Hematopoietic multipotent progenitor cell (in vitro differentiated cells): Measurements from ENCODE around the gene P4HB. TPM values are rescaled to one million over a fixed set of nuclear protein-coding genes. Genes with fewer than 3 reads are reported as not detected.

Experiments used
- DNase-seq, 3 donors: peaks; one replicate each; pipeline ENCODE4 v3.0.0-alpha.2; 2011 to 2015; ENCODE audit warnings: low read depth in 2 of 3, low spot score in 2 of 3
- total RNA-seq: library from RNA; depleted of rRNA; stranded (reverse); fragments of >200 nt; gene quantifications from one replicate; pipeline ENCODE4 v1.2.3, GENCODE V29; 2012

P4HB gene
- total RNA-seq, 1 donor = 277 TPM

- DNase-seq = no peak
Measured at GRCh38 chr17:81813371-81813684, 47.0 kb downstream of the P4HB start.

- DNase-seq = no peak
Measured at GRCh38 chr17:81812571-81813370, 47.6 kb downstream of the P4HB start.

GRCh38 chr17:81811705-81812570, 48.4 kb downstream of the P4HB start:
- DNase-seq = no peak

GRCh38 chr17:81810892-81811704, 49.2 kb downstream of the P4HB start:
- no peak for DNase-seq

GRCh38 chr17:81810476-81810875, 49.9 kb downstream of the P4HB start:
- DNase-seq = no peak

GRCh38 chr17:81809556-81809998, 50.8 kb downstream of the P4HB start:
- DNase-seq = no peak

GRCh38 chr17:81808778-81809555, 51.4 kb downstream of the P4HB start:
- DNase-seq = no peak

- DNase-seq = no peak
Measured at GRCh38 chr17:81807839-81808238, 52.5 kb downstream of the P4HB start.

GRCh38 chr17:81807210-81807719, 53.1 kb downstream of the P4HB start:
- DNase-seq = no peak

- DNase-seq = no peak
Measured at GRCh38 chr17:81806461-81807209, 53.7 kb downstream of the P4HB start.

- DNase-seq = no peak
Measured at GRCh38 chr17:81805707-81806460, 54.5 kb downstream of the P4HB start.

- DNase-seq = no peak
Measured at GRCh38 chr17:81804559-81805399, 55.6 kb downstream of the P4HB start.

- no peak for DNase-seq
Measured at GRCh38 chr17:81803728-81804558, 56.4 kb downstream of the P4HB start, which contains the start of gene GCGR. TSS of gene GCGR (plus strand) at chr17:81804150. CDS start at chr17:81809019, 4,869 bp downstream.

GRCh38 chr17:81802856-81803643, 57.3 kb downstream of the P4HB start:
- DNase-seq = no peak

GRCh38 chr17:81802048-81802758, 58.1 kb downstream of the P4HB start:
- no peak for DNase-seq
